Measurements from ENCODE around the gene PYM1.
"Not testable (repeated sequence)": the region's sequence is repeated elsewhere in the genome, so short reads cannot be mapped to it uniquely, and the experiment has no call there.

PYM1 gene

DNA sequence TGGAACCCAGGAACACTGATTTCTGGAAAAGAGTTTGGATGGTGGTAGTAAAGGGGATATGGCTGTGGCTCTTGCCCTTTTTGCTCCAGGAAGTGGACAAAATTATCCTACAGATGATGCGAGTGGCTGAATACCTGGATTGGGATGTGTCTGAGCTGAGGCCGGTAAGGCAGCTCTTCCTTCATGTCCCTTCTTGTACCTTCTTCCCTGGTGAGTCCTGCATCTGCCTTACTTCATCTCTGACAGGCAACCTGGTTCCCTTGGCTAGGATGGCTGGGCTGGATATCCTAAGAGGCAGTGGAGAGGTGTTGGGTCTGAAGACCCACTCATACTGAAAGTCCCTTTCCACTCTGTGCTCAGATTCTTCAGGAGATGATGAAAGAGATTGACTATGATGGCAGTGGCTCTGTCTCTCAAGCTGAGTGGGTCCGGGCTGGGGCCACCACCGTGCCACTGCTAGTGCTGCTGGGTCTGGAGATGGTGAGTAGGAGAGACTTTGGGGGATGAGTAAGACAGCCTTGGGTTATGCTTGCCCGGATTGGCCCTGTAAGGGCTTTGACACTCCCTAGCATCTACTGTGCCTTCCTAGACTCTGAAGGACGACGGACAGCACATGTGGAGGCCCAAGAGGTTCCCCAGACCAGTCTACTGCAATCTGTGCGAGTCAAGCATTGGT, 11.3 kb upstream of the PYM1 start:
- DNase-seq, result peak; percentile 59

DNA sequence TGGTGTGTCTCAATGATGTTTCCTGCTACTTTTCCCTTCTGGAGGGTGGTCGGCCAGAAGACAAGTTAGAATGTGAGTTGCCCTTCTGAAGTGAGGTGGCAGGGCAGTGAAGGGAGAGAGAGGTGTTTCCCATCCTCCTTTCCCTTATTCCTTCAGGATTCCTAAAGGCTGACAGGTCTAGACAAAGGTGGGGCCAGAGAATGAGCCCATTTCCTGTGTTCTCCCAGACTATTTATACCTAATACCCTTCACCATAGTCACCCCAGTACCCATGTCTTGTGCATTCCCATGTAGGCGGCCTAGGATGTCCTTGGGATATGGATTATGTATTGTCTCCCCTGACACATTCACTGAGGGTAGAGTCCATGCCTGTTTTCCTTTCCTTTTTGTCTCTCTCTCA, 10.3 kb upstream of the PYM1 start:
- DNase-seq, result no peak

DNA sequence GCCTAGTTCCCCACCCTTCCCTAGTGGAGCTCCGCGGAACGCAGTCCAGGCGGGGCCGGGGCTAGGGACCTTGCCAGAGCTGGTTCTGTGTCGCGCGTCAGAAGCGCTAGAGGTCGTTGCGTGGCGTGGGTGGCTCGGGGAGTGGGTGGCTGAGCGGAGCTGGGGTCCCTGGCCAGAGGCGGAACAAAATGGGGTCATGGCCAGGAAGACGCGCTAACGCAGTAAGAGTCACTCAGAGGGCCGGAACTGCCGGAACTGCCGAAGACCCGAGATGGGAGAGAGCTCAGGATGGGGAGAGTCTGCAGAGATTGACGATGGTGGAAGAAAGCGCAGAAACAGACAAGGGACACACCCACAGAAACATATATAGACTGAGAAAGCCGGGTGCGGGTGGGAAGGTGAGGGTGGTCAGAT, 8.1 kb upstream of the PYM1 start:
- peak; percentile 56 for DNase-seq

DNA sequence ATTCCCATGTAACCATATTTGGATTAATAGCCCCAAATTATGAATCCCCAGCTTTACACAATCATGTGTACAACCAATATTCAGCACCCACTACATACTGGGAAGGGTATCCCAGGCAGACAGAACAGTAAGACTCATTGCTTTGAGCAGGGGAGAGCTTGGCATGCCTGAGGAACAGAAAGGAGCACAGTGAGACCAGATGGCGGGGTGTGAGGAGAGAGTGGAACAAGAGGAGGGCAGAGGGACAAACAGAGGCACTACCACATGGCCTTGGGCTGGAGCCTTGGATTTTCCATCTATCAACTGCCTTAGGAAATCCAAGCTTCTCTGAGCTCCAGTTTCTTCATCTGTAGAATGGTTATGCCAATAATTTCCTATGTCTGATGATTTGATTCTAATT, 7.1 kb upstream of the PYM1 start:
- DNase-seq, result no peak

DNA sequence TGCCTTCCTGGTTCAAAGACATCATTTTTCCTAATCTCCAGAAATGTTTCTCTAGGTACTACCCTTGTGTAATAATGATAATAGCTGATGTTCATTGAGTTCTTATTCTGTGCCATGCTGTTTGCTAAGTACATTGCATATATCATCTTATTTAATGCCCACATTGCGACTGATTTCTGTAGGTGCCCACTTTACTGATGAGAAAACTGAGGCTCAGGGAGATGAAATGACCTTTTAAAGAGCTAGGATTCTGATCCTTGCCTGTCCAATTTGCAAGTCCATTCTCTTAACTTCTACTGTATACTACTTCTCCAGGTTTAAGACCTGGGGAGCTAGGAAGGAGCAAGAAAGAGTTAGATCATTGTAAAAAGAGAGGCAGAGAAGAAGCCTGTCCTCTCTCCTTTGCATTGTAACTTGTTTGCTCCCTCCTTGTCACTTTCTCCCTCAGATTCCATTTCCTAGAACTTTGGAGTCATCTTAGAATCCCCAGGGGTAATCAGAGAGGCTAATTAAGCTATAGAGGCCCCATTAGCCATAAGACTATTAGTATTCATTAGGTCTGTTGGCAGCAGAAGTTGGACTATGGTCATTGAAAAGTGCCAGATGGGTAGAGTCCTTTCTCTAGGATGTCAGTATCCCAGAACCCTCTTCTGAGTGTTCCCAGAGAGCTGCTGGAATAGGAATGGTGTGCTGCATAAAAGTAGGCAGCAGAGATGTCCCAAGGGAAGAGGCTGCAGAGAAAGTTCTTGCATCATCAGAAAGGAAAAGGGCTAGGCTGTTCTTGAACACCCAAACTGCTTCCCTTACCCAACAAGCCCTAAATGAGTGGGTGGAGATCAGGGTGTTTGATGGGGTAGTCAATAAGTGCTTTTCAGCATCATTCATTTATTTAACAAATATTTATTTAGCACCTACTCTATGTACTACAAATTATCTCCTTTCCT, 6.4 kb upstream of the PYM1 start:
- DNase-seq, result no peak

DNA sequence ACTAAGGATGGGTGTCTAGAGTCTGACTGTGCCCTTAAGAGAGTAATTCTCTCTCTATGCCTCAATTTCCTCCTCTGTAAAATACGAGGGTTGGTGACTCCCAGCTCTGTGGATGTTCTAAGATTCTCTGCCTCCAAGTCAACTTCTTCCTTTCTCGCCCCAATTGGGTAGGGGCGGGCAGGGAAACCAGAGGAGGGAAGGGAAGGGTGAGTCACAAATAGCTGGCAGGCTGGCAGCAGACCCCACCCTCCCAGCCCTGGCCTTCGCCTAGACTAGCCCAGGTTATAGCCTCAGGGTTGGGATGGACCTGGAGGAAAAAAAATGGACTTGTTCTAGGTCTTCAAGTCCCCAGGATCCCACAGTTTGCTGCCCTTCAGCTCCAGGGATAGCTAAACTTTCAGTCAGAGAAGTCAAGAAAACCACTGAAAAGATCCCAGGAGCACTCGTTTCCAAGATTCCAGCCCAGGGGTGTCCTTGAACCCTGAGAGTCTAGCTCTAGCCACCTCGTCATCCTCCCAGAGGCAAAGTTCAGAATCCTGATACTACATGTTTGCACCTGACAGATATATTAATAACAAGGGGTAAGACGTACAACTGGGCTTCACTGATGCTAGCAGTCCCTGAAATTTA, 5.6 kb upstream of the PYM1 start:
- DNase-seq, result no peak

DNA sequence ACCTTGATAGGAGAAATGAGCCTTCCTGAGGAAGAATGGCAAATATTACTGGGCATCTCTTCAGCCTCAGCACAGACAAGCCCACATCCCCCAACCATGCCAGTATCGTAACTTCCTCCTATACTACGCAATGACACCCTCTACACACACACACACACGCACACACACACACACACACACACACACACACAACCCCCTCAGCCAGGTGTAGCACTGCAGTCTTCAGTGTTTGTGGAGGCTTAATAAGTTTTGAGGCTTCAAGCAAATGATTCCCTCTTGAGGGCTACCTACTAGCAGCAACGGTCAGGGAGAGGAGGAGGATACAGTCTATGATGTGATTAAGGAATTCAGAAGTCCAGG, 4.8 kb upstream of the PYM1 start:
- DNase-seq, result peak; percentile 58

DNA sequence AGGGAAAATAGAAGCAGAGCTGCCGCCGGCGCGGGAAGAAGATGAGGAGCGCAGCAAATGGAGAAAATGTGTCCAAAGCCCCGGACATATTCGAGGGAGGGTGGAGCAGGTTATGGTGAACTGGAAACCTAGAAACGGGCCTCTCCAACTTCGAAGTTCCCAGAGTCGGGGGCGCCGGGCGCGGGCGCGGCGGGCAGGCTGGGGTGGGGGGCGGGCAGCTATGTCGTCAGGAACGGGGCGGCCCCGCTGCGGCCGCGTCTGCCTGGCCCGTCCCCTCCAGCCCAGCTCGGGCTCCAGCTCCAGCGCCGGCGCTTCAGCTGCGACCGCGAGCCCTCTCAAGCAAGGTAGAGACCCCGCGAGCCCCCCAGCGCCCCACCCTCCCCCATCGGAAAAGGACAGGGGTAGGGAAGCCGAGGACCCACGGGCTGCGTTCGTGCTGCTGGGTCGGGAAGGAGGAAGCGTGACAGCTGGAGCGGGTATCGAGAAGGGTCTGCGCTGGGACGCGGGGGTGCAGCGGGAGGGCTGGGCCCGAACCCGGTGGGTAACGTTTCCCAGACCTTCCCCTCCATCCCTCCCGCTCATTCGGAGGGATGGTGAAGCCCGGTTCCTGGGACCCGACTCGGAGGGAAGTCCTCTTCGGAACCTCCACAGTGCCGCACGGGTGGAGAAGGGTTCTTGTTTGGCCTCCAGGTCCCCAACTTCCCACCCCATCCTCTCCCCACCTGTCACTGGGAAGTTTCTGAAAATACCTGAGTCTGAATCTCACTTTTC, 4.3 kb upstream of the PYM1 start:
- peak; percentile 40 for DNase-seq

DNA sequence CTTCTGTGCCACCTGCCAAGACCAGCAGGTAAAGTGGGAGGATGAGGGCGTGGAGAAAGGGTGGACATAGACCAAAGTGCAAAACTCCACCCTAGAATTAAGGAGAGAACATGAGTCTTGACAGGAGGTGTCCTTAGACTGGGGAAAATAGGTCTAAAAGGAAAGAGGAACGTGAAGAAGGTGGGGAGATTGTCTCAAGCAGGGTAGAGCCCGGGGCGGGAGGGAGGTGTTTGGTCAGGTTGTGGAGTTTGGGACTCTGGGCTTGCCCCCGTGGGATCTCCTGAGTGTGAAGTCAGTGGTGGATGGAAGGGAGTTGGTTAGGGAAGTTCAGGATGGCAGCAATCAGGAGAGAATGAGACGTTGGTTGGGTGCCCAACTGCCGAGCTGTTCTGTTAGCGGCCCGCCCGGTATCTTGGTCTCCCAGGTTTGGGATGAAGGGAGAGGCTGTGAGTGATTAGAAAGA, 3.7 kb upstream of the PYM1 start:
- no peak for DNase-seq

DNA sequence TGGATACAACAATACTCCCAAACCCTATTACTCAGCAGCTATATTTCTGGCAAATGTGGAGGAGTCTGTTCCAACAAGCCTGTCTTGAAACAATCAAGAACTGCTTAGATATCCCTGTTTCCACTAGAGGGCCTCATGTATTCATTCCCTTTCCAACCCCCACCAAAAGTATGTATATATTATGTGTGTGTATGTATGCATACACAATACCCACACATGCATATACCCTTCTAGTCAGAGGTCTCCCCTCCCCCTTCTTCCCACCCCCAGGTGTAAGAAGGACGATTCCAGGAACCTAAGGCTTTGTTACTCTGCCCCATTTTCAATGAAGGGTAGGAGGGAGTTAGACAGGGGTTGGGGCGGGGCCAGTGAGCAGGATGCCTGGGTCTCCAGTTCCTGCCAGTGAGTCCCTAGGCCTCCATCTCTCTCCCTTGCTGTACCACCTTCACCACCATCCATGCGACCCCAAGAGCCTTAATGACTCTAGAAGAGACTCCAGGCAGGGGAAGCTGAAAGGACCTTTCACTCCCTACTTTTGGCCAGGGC, 3.1 kb upstream of the PYM1 start, which contains the start of gene DGKA:
Gene DGKA, plus strand, starts transcription at position 392 of the 546 bp plus-strand sequence. CDS start 5,342 bp downstream, outside the sequence.
- peak; percentile 91 for DNase-seq

DNA sequence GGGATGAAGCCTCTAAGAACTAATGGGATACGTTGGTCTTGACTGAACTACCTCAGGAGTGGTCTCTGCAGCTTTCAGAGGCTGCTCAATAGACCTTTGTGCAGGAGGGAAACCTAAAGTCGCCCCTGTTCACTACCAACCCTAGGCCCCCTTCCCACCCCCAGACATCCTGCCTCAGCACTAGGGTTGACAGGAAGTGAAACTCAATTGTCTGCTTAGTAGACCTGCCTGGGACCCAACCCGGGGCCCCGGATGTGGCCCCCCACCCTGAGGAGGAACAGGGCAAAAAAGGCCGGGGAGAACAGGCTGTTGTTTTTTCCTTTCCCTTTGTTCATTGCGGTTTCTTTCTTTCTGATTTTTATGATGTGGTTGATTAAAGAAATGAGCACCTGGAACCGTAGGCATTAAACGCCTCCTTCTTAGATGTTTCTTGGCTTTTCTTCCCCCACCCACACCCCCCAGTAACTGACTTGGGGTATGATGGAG, 1.7 kb upstream of the PYM1 start:
- peak; percentile 89 for DNase-seq

DNA sequence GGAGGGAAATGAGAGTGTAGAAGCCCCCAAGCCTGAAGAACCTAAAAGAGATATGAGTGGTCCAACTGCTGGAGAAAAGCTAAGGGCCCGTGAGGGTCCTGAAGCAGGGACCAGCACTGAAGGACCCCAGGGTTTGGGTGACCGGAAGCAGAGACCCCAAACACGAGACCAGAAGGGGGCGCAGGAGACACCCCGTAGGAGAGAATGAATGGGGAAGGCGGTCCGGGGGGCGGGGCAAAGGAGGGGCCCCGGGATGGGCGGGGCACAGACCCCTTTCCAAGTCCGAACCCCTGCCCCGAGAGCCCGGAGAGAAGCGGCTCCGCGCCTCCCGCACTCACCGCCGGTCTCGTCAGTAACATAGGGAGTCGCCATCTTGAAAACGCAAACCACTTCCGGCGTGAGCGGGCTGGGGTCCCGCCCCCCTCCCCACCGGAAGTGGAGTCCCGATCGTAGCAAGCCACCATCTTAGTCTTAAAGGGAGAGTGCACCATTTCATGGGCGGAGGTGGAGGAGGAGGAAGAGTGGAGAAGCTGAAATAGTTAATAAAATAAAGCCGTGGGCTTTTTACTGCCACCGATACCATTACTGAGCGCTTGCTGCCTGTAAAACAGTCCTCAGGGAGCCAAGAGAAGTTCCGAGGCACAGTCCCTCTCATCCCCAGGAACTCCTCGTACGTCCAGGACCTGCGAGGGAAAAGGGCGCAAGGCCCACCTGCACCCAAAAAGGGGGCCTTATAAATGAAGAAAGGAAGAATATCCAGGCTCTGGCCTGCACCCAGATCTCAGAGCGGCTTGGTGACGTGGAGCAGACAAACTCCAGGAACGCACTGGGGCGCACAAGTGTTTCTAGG, 731 bp downstream of the PYM1 start:
- DNase-seq, result peak; percentile 95

DNA sequence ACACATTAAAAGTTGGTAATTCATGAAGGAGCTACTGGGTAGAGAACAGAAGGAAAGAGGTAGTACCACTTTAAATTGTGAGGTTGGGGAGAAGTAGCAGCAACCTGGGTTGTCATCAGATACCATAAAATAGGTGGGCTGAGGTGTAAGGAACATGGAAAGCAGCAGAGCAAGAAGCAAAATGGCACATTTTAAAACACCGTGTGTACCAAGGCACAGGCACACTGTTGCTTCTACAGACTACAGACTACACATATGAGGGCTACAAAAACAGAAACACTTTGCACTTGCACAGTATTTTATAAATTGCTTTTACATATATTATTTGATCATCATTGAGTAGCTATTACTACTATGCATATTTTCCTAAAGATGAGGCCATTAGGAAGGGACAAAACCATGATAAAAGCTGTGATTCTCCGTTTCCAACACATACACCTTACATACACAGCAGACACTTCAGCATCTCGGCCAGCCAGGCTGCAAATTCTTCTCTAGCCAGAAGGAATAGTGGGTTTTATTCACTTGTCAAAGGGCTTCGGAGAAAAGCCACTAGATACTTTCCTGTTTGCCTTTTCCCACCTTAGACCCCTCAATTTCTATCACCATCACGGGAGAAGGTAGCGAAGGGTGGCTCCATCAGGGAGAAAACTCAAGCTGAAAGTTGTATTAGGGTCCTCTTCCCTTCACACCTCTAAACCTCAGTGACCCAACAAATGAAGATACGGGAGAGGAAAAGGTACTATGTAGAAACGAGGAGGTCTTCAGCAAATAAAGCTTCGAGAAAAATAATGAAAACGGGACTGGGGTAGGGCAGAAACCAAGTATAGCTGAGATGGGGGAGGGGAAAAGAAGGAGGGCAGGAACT, 1.6 kb downstream of the PYM1 start:
- peak; percentile 16 for DNase-seq

DNA sequence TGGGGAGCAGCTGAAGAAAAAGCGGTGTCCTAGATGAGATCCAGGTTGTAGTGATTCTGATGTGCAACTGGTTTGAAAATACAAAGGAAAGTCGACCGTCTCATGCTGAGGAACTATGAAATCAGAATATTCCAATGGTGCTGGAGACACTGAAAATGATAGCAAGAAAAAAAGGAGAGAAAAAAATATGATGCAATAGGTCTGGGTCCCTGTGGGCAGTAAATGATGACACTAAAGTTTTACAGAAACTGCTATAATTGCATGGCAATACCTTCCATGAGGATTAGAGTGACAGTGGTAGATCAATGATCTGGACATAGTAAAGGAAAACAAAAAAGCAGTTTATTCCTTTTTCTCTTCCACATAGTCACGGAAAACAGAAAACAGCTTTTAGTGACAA, 2.3 kb downstream of the PYM1 start:
- DNase-seq, result no peak

DNA sequence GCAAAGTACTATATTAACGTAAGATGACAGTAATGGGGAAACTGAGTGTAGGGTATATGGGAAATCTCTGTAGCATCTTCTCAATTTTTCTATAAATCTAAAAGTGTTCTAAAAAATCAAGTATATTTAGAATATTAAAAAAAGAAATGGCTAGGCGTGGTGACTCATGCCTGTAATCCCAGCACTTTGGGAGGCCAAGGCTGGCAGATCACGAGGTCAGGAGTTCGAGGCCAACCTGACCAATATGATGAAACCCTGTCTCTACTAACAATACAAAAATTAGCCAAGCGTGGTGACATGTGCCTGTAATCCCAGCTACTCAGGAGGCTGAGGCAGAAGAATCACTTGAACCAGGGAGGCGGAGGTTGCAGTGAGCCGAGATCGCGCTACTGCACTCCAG, 4.0 kb downstream of the PYM1 start:
- not testable (repeated sequence) for DNase-seq

DNA sequence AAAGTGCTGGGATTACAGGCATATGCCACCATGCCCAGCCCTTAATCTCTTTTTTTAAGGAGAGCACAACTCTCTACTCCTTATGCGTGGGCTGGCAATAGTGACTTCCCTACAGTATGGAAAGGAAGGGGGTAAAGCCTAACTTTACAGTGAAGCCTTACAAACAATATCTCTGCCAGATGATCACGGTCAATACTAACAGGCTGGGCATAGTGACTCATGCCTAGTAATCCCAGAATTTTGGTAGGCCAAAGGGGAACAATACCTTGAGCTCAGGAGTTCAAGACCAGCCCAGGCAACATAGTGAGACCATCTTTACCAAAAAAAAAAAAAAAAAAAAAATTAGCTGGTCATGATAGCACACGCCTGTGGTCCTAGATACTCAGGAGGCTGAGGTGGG, 5.6 kb downstream of the PYM1 start:
- no peak for DNase-seq

DNA sequence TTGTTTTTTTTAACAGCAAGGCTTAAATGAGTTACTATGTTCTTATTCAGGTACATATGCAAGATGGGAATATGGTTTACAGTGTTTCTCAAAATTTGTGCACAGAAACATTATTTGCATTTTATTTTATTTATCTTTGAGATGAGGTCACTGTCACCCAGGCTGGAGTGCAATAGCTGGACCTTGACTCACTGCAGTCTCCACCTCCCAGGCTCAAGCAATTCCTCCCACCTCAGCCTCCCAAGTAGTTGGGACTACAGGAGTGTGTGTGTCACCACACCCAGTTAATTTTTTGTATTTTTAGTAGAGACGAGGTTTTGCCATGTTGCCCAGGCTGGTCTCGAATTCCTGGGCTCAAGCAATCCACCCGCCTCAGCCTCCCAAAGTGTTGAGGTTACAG, 8.7 kb downstream of the PYM1 start:
- DNase-seq, result not testable (repeated sequence)

DNA sequence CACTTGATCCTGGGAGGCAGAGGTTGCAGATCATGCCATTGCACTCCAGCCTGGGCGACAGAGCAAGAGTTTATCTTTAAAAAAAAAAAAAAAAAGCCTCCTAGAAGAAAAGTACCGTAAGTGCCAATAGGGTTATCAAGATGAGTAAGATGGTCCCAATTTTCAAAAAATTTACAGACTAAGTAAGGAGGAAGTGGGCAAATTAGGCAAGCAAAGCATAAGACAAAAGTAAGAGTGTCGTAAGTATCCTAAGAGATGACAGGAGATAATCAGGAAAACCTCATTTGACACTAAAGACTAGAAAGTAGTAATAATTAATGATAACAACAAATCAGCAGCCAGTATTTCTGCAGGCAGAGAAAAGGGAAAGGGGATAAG, 12.2 kb downstream of the PYM1 start:
- DNase-seq, result no peak

DNA sequence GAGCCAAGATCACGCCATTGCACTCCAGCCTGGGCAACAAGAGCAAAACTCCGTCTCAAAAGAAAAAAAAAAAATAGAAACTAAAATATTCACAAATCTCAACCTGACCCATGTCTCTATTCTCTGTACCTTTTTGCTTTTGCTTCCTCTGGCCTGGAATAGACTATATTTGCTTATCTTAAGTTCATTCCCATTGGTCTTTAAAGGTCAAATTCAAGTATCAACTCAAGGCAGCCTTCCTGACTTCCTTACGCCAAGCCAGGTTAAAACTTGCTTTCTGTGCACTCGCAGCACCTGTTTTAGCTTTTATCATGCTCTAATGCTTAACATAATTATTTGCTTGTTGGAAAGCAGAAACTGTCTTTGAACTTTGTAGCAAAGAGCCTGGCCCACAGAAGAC, 14.8 kb downstream of the PYM1 start:
- DNase-seq, result no peak

DNA sequence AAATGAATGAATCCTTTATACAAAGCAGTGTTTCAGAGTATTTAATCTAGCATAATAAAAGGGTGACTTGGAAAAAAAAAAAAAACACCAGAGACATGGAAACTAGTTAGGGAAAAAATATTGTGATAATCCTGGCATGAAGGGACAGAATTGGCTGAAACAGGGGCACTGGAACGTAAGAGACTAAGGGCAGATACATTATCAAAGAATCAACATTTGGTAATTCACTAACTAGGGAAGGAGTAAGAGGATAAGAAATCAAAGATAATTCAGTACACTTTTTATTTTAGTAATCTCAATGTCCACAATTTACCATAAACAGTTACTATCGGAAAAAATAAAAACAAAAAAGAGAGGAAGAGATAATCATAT, 18.2 kb downstream of the PYM1 start:
- no peak for DNase-seq

Measured in activated CD4-positive, alpha-beta T cell treated with anti-CD3 and anti-CD28 coated beads for 48 hours (primary cell).